Measurements from ENCODE around the gene KCNQ1OT1. TPM values are rescaled to one million over a fixed set of nuclear protein-coding genes. Genes with fewer than 3 reads are reported as not detected.
A peak's percentile ranks its signal among the peaks of the same experiment; 100 is the strongest.

Gene KCNQ1OT1
- total RNA-seq, 2 donors from 2014 or later = 1.0 to 2.1 TPM

GRCh38 chr11:2664376-2664775 is 35.4 kb downstream of the KCNQ1OT1 start:
- Histone ChIP-seq H3K27ac (no peak overlapping the region), H3K27me3 (replicated peaks; ENCODE audit: insufficient read depth) (no peaks in the 10 kb centered on the region), H3K9me3 (no peaks in the 10 kb centered on the region), H3K4me3 (no peak overlapping the region), H3K36me3 (no peaks in the 10 kb centered on the region), H3K4me1 (replicated peaks) (no peaks in the 10 kb centered on the region)
- no peak for TF ChIP-seq POLR2A (IDR thresholded peaks at IDR 0.05)
- no peak for TF ChIP-seq CTCF (IDR thresholded peaks at IDR 0.05)
- no peak for TF ChIP-seq POLR2AphosphoS5 (IDR thresholded peaks at IDR 0.05)
- whole genome bisulfite sequencing = 97% methylated on average over 8 of the region's 9 CpGs
- intact Hi-C loops (cut with DNase I) = no loop called here
- DNase-seq (ENCODE audit: low spot score) = peak; percentile 1

- Histone ChIP-seq H3K4me1 (replicated peaks) (no peaks in the 10 kb centered on the region), H3K36me3 (no peaks in the 10 kb centered on the region), H3K9me3 (no peaks in the 10 kb centered on the region), H3K27ac (no peak overlapping the region), H3K4me3 (no peak overlapping the region), H3K27me3 (replicated peaks; ENCODE audit: insufficient read depth) (no peaks in the 10 kb centered on the region)
- no peak for DNase-seq (ENCODE audit: low spot score)
- TF ChIP-seq POLR2AphosphoS5 (IDR thresholded peaks at IDR 0.05) (no peak), POLR2A (IDR thresholded peaks at IDR 0.05) (no peak)
- intact Hi-C loops (cut with DNase I) = no loop called here
These were observed 35.9 kb downstream of the KCNQ1OT1 start for GRCh38 chr11:2663915-2664314.

- 97% methylated on average over 2 of the region's 2 CpGs for WGBS
- Histone ChIP-seq H3K36me3 (no peaks in the 10 kb centered on the region), H3K27me3 (replicated peaks; ENCODE audit: insufficient read depth) (no peaks in the 10 kb centered on the region), H3K9me3 (no peaks in the 10 kb centered on the region), H3K27ac (no peak overlapping the region), H3K4me3 (no peak overlapping the region), H3K4me1 (replicated peaks) (no peaks in the 10 kb centered on the region)
- no peak for DNase-seq (ENCODE audit: low spot score)
- TF ChIP-seq POLR2AphosphoS5 (IDR thresholded peaks at IDR 0.05) (no peak), CTCF (IDR thresholded peaks at IDR 0.05) (no peak)
- intact Hi-C loops (cut with DNase I) = no loop called here
These were observed 36.3 kb downstream of the KCNQ1OT1 start for GRCh38 chr11:2663506-2663905.

DNA sequence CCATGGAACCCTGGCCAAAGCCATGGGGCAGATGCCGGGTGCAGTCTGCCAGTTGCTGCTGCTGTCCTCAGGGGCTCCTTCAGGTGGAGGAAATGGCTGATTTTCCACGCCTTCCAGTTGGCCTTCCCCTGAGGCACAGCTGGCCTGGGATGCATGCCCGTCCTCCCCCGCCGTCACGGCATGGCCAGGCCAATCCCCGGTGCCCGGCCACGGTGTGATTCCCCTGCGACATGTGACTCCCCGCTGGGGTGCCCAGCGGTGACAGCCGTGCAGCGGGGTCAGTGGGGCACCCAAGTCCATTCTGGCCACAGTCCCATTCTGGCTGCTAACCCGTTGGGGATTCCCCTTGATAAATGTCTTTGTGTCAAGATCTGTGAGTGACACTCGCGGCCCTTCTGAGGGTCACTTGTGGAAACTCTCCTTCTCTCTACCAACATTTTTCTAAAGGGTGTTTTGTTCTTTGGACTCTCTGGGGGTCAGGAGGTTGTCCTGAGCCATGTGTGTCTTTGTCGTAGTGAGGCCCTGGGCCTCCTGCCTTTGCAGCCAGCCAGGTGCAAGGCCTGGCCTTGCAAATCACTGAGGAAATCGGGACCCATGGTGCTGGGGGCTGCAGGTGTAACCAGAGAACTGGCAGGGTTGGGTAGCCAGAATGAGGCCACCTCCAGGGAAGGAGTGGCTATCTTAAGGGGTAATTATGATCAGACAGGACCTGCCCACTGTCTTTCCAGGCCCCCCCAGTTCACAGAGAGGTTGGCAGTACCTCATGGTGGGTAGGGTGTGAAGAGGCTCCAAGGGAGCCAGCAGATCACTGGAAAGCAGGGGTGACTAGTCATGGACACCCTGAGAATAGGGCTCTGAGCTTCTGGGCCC is 37.1 kb downstream of the KCNQ1OT1 start:
- no peak overlapping the region for H3K4me3 ChIP-seq
- H3K27me3 ChIP-seq (replicated peaks; ENCODE audit: insufficient read depth) = no peaks in the 10 kb centered on the region
- no peak overlapping the region for H3K27ac ChIP-seq
- H3K9me3 ChIP-seq = no peaks in the 10 kb centered on the region
- no peak for TF ChIP-seq POLR2AphosphoS5 (IDR thresholded peaks at IDR 0.05)
- TF ChIP-seq CTCF (IDR thresholded peaks at IDR 0.05) = no peak
- TF ChIP-seq POLR2A (IDR thresholded peaks at IDR 0.05) = no peak
- DNase-seq (ENCODE audit: low spot score) = no peak
- intact Hi-C loops (cut with DNase I) = no loop called here
- 95% methylated on average over 19 of the region's 19 CpGs for WGBS
- no peaks in the 10 kb centered on the region for H3K4me1 ChIP-seq (replicated peaks)
- H3K36me3 ChIP-seq = no peaks in the 10 kb centered on the region

- DNase-seq (ENCODE audit: low spot score) = no peak
- Histone ChIP-seq H3K36me3 (no peaks in the 10 kb centered on the region), H3K9me3 (no peaks in the 10 kb centered on the region), H3K4me1 (replicated peaks) (no peaks in the 10 kb centered on the region), H3K27me3 (replicated peaks; ENCODE audit: insufficient read depth) (no peaks in the 10 kb centered on the region), H3K27ac (no peak overlapping the region), H3K4me3 (no peak overlapping the region)
- no peak for TF ChIP-seq CTCF (IDR thresholded peaks at IDR 0.05)
- TF ChIP-seq POLR2AphosphoS5 (IDR thresholded peaks at IDR 0.05) = no peak
- no peak for TF ChIP-seq POLR2A (IDR thresholded peaks at IDR 0.05)
- WGBS = 96% methylated on average over 5 of the region's 5 CpGs
- intact Hi-C loops (cut with DNase I) = no loop called here
These were observed 37.8 kb downstream of the KCNQ1OT1 start for GRCh38 chr11:2662024-2662312.
